ENCODE measurements around the gene OVOL1. TPM values are rescaled to one million over a fixed set of nuclear protein-coding genes. Genes with fewer than 3 reads are reported as not detected.

OVOL1 gene
- total RNA-seq, 5 donors from 2014 or later (not counting 1 experiment from before 2014, with no cell fraction given), result 0.12 to 0.13 TPM; not detected in 3

DNA sequence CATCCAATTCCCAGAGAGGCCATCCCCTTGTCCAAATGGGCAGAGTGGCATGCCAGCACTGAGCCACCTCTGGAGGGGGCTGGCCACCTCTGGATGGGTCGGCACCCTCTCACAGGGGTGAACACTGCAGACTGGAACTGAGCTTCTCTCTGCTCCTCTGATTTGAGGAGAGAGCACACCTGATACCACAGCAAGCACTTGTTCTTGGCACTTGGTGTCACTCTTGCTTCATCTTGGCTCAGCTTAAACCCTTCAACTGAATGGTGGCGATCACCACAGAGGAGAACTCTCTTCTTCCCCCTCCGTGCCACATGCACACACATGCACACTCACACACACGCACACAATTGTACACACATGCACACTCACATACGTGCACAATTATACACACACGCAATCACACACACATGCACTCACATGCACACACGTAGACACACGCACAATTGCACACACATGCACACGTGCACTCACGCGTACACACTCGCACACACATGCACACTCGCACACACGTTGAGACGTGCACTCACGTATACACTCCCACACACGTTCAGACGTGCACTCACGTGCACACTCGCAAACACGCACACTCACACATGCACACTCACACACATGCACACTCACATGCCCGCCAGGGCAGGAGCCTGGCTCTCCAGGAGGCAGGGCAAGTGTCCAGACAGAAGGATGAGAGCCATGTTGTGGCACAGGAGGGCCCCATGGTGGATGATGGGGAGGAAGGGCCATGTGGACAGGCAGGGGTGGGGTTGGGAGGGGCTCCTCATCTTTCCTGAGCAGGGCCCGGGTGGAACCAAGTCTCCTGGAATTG lies 23.4 kb downstream of the OVOL1 start:
- Histone ChIP-seq H3K27ac (ENCODE audit: low read length) (no peak overlapping the region), H3K9me3 (no peaks in the 10 kb centered on the region), H3K27me3 (replicated peaks in 1 of 2; ENCODE audit: control insufficient read depth in 2 of 2, extremely low read depth in 1 of 2, insufficient read depth in 2 of 2, low read length in 1 of 2) (peaks cover 0 to 22% of the 10 kb centered on the region in 2 experiments), H3K36me3 (ENCODE audit: control insufficient read depth in 2 of 2, extremely low read depth in 1 of 2, insufficient read depth in 1 of 2, low read length in 1 of 2) (no peaks in the 10 kb centered on the region), H3K4me1 (ENCODE audit: control insufficient read depth in 1 of 2, extremely low read depth in 1 of 2, insufficient read depth in 2 of 2, low read length in 2 of 2) (no peaks in the 10 kb centered on the region), H3K4me3 (ENCODE audit: control insufficient read depth in 1 of 2, extremely low read depth in 1 of 2, low read length in 1 of 2) (no peak overlapping the region)
- Mint-ChIP-seq H3K9me3 (no peaks in the 10 kb centered on the region), H3K4me1 (peaks cover 0 to 4% (median 0%) of the 10 kb centered on the region in 3 donors), H3K27ac (no peak overlapping the region), H3K4me3 (no peak overlapping the region), H3K27me3 (peaks cover 4 to 5% of the 10 kb centered on the region in 2 donors), H3K36me3 (no peaks in the 10 kb centered on the region)
- peak in 2 of 35 experiments; percentile 15 to 52 for DNase-seq
- CTCF ChIA-PET, result no interaction called here
- peak; percentile 61 to 91 (median 70) for ATAC-seq (replicated peaks in 1 of 4)
- POLR2A ChIA-PET, result no interaction called here
- WGBS (ENCODE audit: insufficient coverage), result 80% methylated on average over 19 of the region's 23 CpGs

DNA sequence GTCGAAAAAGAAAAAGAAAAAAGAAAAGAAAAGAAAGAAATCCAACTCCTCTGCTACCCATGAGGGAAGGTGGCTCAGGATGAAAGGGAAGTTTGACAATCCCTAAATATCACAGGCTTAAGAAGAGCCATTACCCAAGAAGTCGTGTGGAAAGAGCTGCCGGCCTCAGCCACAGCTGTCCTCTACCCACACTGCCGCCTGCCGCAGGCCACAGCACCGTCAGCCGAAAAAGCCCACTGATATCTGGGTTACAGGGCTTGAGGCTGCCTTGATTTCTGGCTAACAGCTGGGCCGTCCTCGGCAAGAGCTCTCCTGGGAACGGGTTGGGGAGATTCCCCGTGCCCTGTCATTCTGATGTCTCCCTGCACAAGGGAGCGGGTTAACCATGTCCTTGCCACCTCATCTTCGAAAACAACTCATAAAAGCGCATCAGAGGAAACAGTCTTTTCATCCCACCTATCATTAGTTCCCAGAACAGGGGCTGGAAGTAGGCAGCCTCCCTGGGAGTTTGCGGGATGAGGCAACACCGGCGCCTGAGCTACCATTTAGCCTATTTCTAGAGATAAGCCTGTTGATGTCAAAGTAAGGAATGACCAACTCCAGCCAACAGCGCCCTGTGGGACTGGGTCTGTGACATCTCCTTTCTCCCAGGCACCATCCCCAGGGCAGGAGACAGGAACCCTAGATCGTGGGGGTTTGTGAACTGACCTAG lies 25.1 kb downstream of the OVOL1 start:
- Histone ChIP-seq H3K9me3 (no peaks in the 10 kb centered on the region), H3K4me3 (ENCODE audit: control insufficient read depth in 1 of 2, extremely low read depth in 1 of 2, low read length in 1 of 2) (no peak overlapping the region), H3K27ac (ENCODE audit: low read length) (no peak overlapping the region), H3K36me3 (ENCODE audit: control insufficient read depth in 2 of 2, extremely low read depth in 1 of 2, insufficient read depth in 1 of 2, low read length in 1 of 2) (no peaks in the 10 kb centered on the region), H3K27me3 (replicated peaks in 1 of 2; ENCODE audit: control insufficient read depth in 2 of 2, extremely low read depth in 1 of 2, insufficient read depth in 2 of 2, low read length in 1 of 2) (peaks cover 0 to 15% of the 10 kb centered on the region in 2 experiments), H3K4me1 (ENCODE audit: control insufficient read depth in 1 of 2, extremely low read depth in 1 of 2, insufficient read depth in 2 of 2, low read length in 2 of 2) (peaks cover 0 to 2% of the 10 kb centered on the region in 2 experiments)
- WGBS (ENCODE audit: insufficient coverage), result 81% methylated on average over 11 of the region's 19 CpGs
- no peak for ATAC-seq (replicated peaks in 1 of 4)
- no peak overlapping the region for H3K4me3 Mint-ChIP-seq
- H3K36me3 Mint-ChIP-seq, result no peaks in the 10 kb centered on the region
- peaks cover 4 to 5% of the 10 kb centered on the region in 2 donors for H3K27me3 Mint-ChIP-seq
- no peak overlapping the region for H3K27ac Mint-ChIP-seq
- DNase-seq, result no peak
- H3K4me1 Mint-ChIP-seq, result peaks cover 4 to 11% (median 7%) of the 10 kb centered on the region in 3 donors
- CTCF ChIA-PET, result interaction anchor here in 1 of 2 donors (0.6 to 0.9 kb wide), 2 partner anchors 27 to 100 kb away, joined by 3 read pairs; no protein-coding TSS in a partner anchor
- H3K9me3 Mint-ChIP-seq, result no peaks in the 10 kb centered on the region
- POLR2A ChIA-PET, result interaction anchor here in 1 of 2 donors (0.5 kb wide), 1 partner anchor 56 kb away, joined by 3 read pairs; no protein-coding TSS in a partner anchor

DNA sequence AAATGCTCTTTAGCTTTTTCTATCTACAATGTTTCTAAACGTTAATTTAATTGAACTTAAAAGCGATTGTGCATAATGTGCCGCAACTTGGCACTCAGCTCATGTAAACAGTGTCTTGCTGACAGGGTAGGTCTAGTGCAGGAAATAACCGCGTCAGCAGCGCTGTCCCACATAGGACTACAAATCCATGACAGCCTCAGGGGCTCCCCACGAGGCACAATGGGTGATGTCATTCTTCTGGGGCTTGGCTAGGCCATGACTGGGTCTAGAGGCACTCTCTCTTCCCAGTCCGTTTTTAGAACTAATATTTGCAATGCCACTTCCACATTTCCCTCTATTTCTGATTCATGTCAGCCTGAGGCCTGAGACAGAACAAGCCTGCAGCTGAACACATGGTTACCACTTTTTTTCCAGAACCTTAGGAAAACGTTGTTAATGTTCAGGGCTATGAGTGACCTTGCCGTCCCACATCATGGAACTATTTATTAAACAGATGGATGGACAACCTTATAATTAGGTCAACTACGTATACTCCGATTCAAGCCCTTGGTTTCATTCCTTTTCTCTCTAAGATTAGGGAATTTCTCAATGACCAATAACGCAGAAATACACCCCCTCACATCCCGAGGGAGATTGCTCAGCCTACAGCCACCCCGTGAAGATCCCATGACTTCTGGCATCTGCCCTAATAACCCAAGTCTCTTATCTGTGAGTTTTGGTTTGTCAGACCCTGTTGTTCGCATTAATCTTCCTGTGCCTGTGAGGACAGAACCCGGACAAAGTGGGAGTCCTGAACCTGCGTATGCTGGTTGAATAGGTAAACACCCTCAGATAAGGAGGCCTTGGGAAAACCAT lies 27.5 kb downstream of the OVOL1 start:
- H3K36me3 Mint-ChIP-seq, result no peaks in the 10 kb centered on the region
- ChIA-PET POLR2A (no interaction called here), CTCF (interaction anchor here in 1 of 2 donors (1.1 kb wide), 1 partner anchor 34 kb away, joined by 3 read pairs; no protein-coding TSS in a partner anchor)
- no peaks in the 10 kb centered on the region for H3K9me3 Mint-ChIP-seq
- H3K27me3 Mint-ChIP-seq, result no peaks in the 10 kb centered on the region
- Histone ChIP-seq H3K4me3 (ENCODE audit: control insufficient read depth in 1 of 2, extremely low read depth in 1 of 2, low read length in 1 of 2) (no peak overlapping the region), H3K9me3 (no peaks in the 10 kb centered on the region), H3K27ac (ENCODE audit: low read length) (no peak overlapping the region), H3K36me3 (ENCODE audit: control insufficient read depth in 2 of 2, extremely low read depth in 1 of 2, insufficient read depth in 1 of 2, low read length in 1 of 2) (no peaks in the 10 kb centered on the region), H3K27me3 (replicated peaks in 1 of 2; ENCODE audit: control insufficient read depth in 2 of 2, extremely low read depth in 1 of 2, insufficient read depth in 2 of 2, low read length in 1 of 2) (peaks cover 0 to 3% of the 10 kb centered on the region in 2 experiments), H3K4me1 (ENCODE audit: control insufficient read depth in 1 of 2, extremely low read depth in 1 of 2, insufficient read depth in 2 of 2, low read length in 2 of 2) (peaks cover 2 to 15% of the 10 kb centered on the region in 2 experiments)
- no peak overlapping the region for H3K27ac Mint-ChIP-seq
- DNase-seq, result no peak
- peaks cover 12 to 21% (median 16%) of the 10 kb centered on the region in 3 donors for H3K4me1 Mint-ChIP-seq
- no peak for ATAC-seq (replicated peaks in 1 of 4)
- WGBS (ENCODE audit: insufficient coverage), result 85% methylated on average over 6 of the region's 18 CpGs
- H3K4me3 Mint-ChIP-seq, result no peak overlapping the region

DNA sequence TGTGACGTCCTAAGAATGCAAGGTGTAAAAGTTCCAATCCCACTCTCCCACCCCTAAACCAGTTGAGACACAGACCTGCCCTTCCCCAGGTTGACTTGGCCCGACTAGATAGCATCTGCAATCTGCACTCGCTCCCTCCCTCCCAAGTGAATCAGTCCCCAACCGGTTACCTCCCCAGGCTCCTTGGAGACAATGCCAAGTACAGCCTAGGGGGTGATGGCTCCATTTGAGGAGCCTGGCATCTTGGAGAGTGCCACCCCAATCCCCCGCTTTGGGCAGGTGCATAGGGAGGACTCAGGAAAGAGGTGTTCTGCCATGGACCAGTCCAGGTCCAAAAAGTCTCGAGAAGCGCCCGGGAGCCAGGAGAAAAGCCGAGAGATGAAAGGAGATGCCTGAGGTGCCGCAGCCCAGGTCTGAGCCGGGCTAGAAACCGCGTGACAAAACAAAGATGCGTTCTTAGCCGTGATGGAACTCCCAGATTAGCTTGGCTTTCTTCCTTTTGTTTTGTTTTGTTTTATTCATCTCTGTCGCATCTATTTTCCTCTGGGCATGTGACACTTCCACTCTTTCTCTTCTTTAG lies 28.2 kb downstream of the OVOL1 start:
- H3K36me3 Mint-ChIP-seq, result no peaks in the 10 kb centered on the region
- peaks cover 2 to 15% of the 10 kb centered on the region in 2 experiments for H3K4me1 ChIP-seq (ENCODE audit: control insufficient read depth in 1 of 2, extremely low read depth in 1 of 2, insufficient read depth in 2 of 2, low read length in 2 of 2)
- H3K9me3 ChIP-seq, result no peaks in the 10 kb centered on the region
- no peaks in the 10 kb centered on the region for H3K27me3 Mint-ChIP-seq
- H3K9me3 Mint-ChIP-seq, result no peaks in the 10 kb centered on the region
- H3K27ac ChIP-seq (ENCODE audit: low read length), result no peak overlapping the region
- no peak for DNase-seq
- peaks cover 12 to 21% (median 16%) of the 10 kb centered on the region in 3 donors for H3K4me1 Mint-ChIP-seq
- CTCF ChIA-PET, result no interaction called here
- 95% methylated on average over 8 of the region's 16 CpGs for WGBS (ENCODE audit: insufficient coverage)
- POLR2A ChIA-PET, result no interaction called here
- ATAC-seq (replicated peaks in 1 of 4), result no peak
- H3K27ac Mint-ChIP-seq, result no peak overlapping the region
- H3K4me3 Mint-ChIP-seq, result no peak overlapping the region
- H3K36me3 ChIP-seq (ENCODE audit: control insufficient read depth in 2 of 2, extremely low read depth in 1 of 2, insufficient read depth in 1 of 2, low read length in 1 of 2), result no peaks in the 10 kb centered on the region
- no peak overlapping the region for H3K4me3 ChIP-seq (ENCODE audit: control insufficient read depth in 1 of 2, extremely low read depth in 1 of 2, low read length in 1 of 2)
- peaks cover 0 to 3% of the 10 kb centered on the region in 2 experiments for H3K27me3 ChIP-seq (replicated peaks in 1 of 2; ENCODE audit: control insufficient read depth in 2 of 2, extremely low read depth in 1 of 2, insufficient read depth in 2 of 2, low read length in 1 of 2)

DNA sequence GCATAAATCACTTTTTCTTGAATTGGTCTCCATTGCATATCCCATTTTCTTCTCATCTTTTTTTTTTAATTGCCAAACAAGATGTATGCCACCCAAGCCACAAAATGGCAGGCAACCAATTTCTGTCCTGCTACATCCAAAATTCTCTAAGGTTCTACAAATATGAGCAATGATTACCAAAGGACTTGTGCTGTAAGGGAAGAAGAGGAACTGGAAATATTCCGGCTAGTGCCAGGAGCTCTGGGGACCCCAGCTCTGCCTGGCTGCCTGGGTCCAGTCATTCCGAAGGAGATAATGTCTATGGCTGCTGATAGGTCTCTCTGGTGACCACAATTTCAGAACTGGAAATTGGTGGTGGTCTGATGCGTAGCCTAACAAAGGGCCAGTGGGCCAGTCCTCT lies 29.8 kb downstream of the OVOL1 start:
- POLR2A ChIA-PET, result no interaction called here

More for the DNA sequence above, 29.8 kb downstream of the OVOL1 start:
- H3K4me1 Mint-ChIP-seq, result peaks cover 12 to 17% (median 16%) of the 10 kb centered on the region in 3 donors
- no peaks in the 10 kb centered on the region for H3K36me3 ChIP-seq (ENCODE audit: control insufficient read depth in 2 of 2, extremely low read depth in 1 of 2, insufficient read depth in 1 of 2, low read length in 1 of 2)
- H3K36me3 Mint-ChIP-seq, result no peaks in the 10 kb centered on the region
- H3K4me1 ChIP-seq (ENCODE audit: control insufficient read depth in 1 of 2, extremely low read depth in 1 of 2, insufficient read depth in 2 of 2, low read length in 2 of 2), result peaks cover 2 to 15% of the 10 kb centered on the region in 2 experiments
- ATAC-seq (replicated peaks in 1 of 4) (no peak), DNase-seq (no peak)
- H3K9me3 Mint-ChIP-seq, result no peaks in the 10 kb centered on the region
- H3K27me3 Mint-ChIP-seq, result no peaks in the 10 kb centered on the region
- H3K27ac ChIP-seq (ENCODE audit: low read length), result no peak overlapping the region
- peaks cover 0 to 4% of the 10 kb centered on the region in 2 experiments for H3K27me3 ChIP-seq (replicated peaks in 1 of 2; ENCODE audit: control insufficient read depth in 2 of 2, extremely low read depth in 1 of 2, insufficient read depth in 2 of 2, low read length in 1 of 2)
- CTCF ChIA-PET, result interaction anchor here (0.6 to 3.0 kb wide), 4 partner anchors 33 to 37 kb away, joined by 3 to 13 read pairs (median 10); partner anchors contain the start of gene AP5B1 (in 1 of the 2)
- H3K9me3 ChIP-seq, result no peaks in the 10 kb centered on the region
- 100% methylated on average over 3 of the region's 3 CpGs for WGBS (ENCODE audit: insufficient coverage)
- H3K4me3 Mint-ChIP-seq, result peak overlapping the region; percentile 45 to 81 (median 55)
- H3K4me3 ChIP-seq (ENCODE audit: control insufficient read depth in 1 of 2, extremely low read depth in 1 of 2, low read length in 1 of 2), result no peak overlapping the region
- no peak overlapping the region for H3K27ac Mint-ChIP-seq

Measured in T-cell (primary cell).